Measurements from ENCODE around the gene WSCD1. TPM values are rescaled to one million over a fixed set of nuclear protein-coding genes. Genes with fewer than 3 reads are reported as not detected.

WSCD1 gene
- total and polyA plus RNA-seq, 2 of the 4 experiments (the other 2 are of a cell fraction): 0.07 TPM; not detected in 1

DNA sequence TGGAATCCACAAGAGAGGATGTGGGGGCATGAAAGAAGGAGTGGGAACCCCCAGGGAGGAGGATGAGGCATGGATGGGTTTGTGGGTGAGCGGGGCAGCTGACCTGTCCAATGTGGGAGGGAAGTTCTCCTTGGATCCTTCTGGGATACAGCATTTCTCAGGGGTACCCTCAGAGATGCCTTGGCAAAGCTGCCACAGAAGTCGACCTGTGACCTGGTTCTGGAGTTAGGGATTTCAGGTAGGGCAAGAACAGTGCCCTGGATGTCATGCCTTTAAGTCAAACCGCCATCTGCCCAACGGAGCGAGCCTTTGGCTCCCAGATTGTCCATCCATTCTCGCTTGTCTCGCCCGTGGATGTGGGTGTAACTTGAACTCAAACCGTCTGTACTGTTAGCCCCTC lies 30.0 kb downstream of the WSCD1 start:
- Histone ChIP-seq H3K18ac (ENCODE audit: low read depth, low read length) (no peak overlapping the region), H4K91ac (ENCODE audit: insufficient read depth, low read depth, low read length) (no peak overlapping the region), H4K8ac (ENCODE audit: low read depth in 2 of 2, low read length in 2 of 2) (no peak overlapping the region), H2BK120ac (ENCODE audit: low read depth, low read length) (no peak overlapping the region), H3K27me3 (ENCODE audit: control insufficient read depth, insufficient read depth, low read length) (no peaks in the 10 kb centered on the region), H2AFZ (replicated peaks; ENCODE audit: low read length, poor library complexity) (no peak overlapping the region), H2BK15ac (ENCODE audit: low read depth, low read length) (no peak overlapping the region), H3K36me3 (ENCODE audit: control insufficient read depth, insufficient read depth, low read length) (no peaks in the 10 kb centered on the region), H3K23ac (ENCODE audit: low read depth, low read length) (no peak overlapping the region), H3K4me3 (ENCODE audit: insufficient read depth, low read depth, low read length) (no peak overlapping the region), H3K14ac (replicated peaks; ENCODE audit: low read depth, low read length) (no peak overlapping the region), H2BK20ac (ENCODE audit: low read depth, low read length) (no peak overlapping the region), H4K20me1 (ENCODE audit: insufficient read depth, low read length) (no peaks in the 10 kb centered on the region), H3K4ac (ENCODE audit: low read depth, low read length) (no peak overlapping the region), H3K9me3 (ENCODE audit: control insufficient read depth, insufficient read depth, low read length) (peaks cover 4% of the 10 kb centered on the region; the same call in 1 of the 2 replicates), H3K27ac (ENCODE audit: insufficient read depth, low read length) (no peak overlapping the region), H3K4me1 (ENCODE audit: control insufficient read depth, insufficient read depth, low read length) (no peaks in the 10 kb centered on the region), H2AK9ac (replicated peaks; ENCODE audit: low read depth, low read length, poor library complexity) (no peak overlapping the region), H3K4me2 (ENCODE audit: low read depth, low read length) (no peak overlapping the region), H2BK5ac (ENCODE audit: low read depth, low read length, poor library complexity, severe bottlenecking) (no peak overlapping the region), H3K9me1 (ENCODE audit: insufficient read depth, low read length) (no peaks in the 10 kb centered on the region), H3K9ac (ENCODE audit: low read depth, low read length) (no peak overlapping the region), H4K5ac (ENCODE audit: low read depth, low read length) (no peak overlapping the region), H3K79me1 (ENCODE audit: low read depth in 1 of 2, low read length in 2 of 2) (no peaks in the 10 kb centered on the region), H3K56ac (ENCODE audit: extremely low read depth, insufficient read depth, low read length) (no peak overlapping the region), H2AK5ac (ENCODE audit: low read depth, low read length) (no peak overlapping the region)
- in situ Hi-C loops (cut with MboI; ENCODE audit: low sequenced_read_pairs) (no loop called here), intact Hi-C loops (cut with micrococcal nuclease) (no loop called here), dilution Hi-C loops (cut with HindIII; ENCODE audit: low sequenced_read_pairs, unreplicated experiment) (no loop called here)
- TF ChIP-seq POLR2A (IDR thresholded peaks at IDR 0.05; ENCODE audit: low read depth, low read length): no peak
- TF ChIP-seq FOS (IDR thresholded peaks at IDR 0.05; ENCODE audit: low read depth, low read length): no peak
- TF ChIP-seq SMC3 (IDR thresholded peaks at IDR 0.05; ENCODE audit: low read depth, low read length): no peak
- TF ChIP-seq CHD1 (IDR thresholded peaks at IDR 0.05; ENCODE audit: low read depth, low read length): no peak
- no peak for TF ChIP-seq BHLHE40 (IDR thresholded peaks at IDR 0.05; ENCODE audit: low read depth, low read length)
- TF ChIP-seq RAD21 (IDR thresholded peaks at IDR 0.05; ENCODE audit: low read length): no peak
- no peak for TF ChIP-seq NFE2L2 (IDR thresholded peaks at IDR 0.05; ENCODE audit: low read depth, low read length)
- TF ChIP-seq, protein P1, sequence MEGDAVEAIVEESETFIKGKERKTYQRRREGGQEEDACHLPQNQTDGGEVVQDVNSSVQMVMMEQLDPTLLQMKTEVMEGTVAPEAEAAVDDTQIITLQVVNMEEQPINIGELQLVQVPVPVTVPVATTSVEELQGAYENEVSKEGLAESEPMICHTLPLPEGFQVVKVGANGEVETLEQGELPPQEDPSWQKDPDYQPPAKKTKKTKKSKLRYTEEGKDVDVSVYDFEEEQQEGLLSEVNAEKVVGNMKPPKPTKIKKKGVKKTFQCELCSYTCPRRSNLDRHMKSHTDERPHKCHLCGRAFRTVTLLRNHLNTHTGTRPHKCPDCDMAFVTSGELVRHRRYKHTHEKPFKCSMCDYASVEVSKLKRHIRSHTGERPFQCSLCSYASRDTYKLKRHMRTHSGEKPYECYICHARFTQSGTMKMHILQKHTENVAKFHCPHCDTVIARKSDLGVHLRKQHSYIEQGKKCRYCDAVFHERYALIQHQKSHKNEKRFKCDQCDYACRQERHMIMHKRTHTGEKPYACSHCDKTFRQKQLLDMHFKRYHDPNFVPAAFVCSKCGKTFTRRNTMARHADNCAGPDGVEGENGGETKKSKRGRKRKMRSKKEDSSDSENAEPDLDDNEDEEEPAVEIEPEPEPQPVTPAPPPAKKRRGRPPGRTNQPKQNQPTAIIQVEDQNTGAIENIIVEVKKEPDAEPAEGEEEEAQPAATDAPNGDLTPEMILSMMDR (conservative IDR thresholded peaks at IDR 0.05; ENCODE audit: low read depth, low read length): no peak
- TF ChIP-seq, protein P2, sequence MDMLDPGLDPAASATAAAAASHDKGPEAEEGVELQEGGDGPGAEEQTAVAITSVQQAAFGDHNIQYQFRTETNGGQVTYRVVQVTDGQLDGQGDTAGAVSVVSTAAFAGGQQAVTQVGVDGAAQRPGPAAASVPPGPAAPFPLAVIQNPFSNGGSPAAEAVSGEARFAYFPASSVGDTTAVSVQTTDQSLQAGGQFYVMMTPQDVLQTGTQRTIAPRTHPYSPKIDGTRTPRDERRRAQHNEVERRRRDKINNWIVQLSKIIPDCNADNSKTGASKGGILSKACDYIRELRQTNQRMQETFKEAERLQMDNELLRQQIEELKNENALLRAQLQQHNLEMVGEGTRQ (IDR thresholded peaks at IDR 0.05; ENCODE audit: low read depth, low read length): no peak
- ChIA-PET CTCF (no interaction called here), POLR2A (ENCODE audit: unreplicated experiment) (no interaction called here)
- no TSS peak for BruUV-seq (replicated peaks)
- WGBS, 2 experiments (ENCODE audit: extremely low coverage in 2 of 2, insufficient read length in 1 of 2): 44% methylated on average over 8 of the region's 9 CpGs; no CpG with 5 or more reads in 1 of the 2 experiments
- ATAC-seq (ENCODE audit: low read depth) (no peak), DNase-seq (no peak)

Measured in IMR-90 (cell line).